NT2/D1 (cell line): Measurements from ENCODE around the gene FLNB.

Experiments
- SUZ12 ChIP-seq: IDR thresholded peaks from 2 replicates; pipeline ENCODE4 v1.6.1; 2011; ENCODE audit not compliant: insufficient read length, insufficient read depth; ENCODE audit errors: extremely low read depth
- YY1 ChIP-seq: IDR thresholded peaks from 2 replicates; pipeline ENCODE4 v1.6.1; 2011; ENCODE audit not compliant: insufficient read length, insufficient read depth

GRCh38 chr3:58197588-58197987 is 189.4 kb downstream of the FLNB start:
- TF ChIP-seq SUZ12 (no peak), YY1 (no peak)
